IMR-90 (cell line): Measurements from ENCODE around the gene NXN. TPM values are rescaled to one million over a fixed set of nuclear protein-coding genes. Genes with fewer than 3 reads are reported as not detected.
A peak's percentile ranks its signal among the peaks of the same experiment; 100 is the strongest.
"Not testable (repeated sequence)": the region's sequence is repeated elsewhere in the genome, so short reads cannot be mapped to it uniquely, and the experiment has no call there.

Source experiments
- ATAC-seq: fragments of 200-7000 bp; cut with Tn5 transposase; 2 replicates; pipeline ENCODE4 v1.9.1; 2020; ENCODE audit warnings: low read depth, mild to moderate bottlenecking, moderate library complexity
- BruUV-seq: library from RNA; stranded (reverse); fragments of 400-500 nt; replicated peaks from 2 replicates; lab custom pipeline; 2021; lab: Mats Ljungman, UMichigan
- CTCF ChIA-PET: fragments of 300-600 bp; formaldehyde crosslinking; extraction: SDS; loops from one replicate; lab custom pipeline; 2021; ENCODE audit warnings: antibody characterized with exemption; lab: Yijun Ruan, JAX
- POLR2A ChIA-PET: fragments of 300-600 bp; sonication (Branson Sonifier 250); formaldehyde crosslinking; loops from one replicate; lab custom pipeline; 2022; ENCODE audit warnings: antibody characterized with exemption; ENCODE audit not compliant: unreplicated experiment; lab: Charles Lee
- DNase-seq: peaks from one replicate; pipeline ENCODE4 v3.0.0; 2013
- H2AFZ ChIP-seq: replicated peaks from 2 replicates; pipeline ENCODE3; 2013; ENCODE audit warnings: low read length, mild to moderate bottlenecking; ENCODE audit not compliant: poor library complexity
- H2AK5ac ChIP-seq: 2 replicates; pipeline ENCODE4 v1.6.1; 2013; ENCODE audit warnings: low read depth, low read length, inconsistent platforms
- H2AK9ac ChIP-seq: replicated peaks from 2 replicates; pipeline ENCODE3; 2013; ENCODE audit warnings: mild to moderate bottlenecking, low read depth, low read length, moderate library complexity; ENCODE audit not compliant: poor library complexity
- H2BK120ac ChIP-seq: 2 replicates; pipeline ENCODE4 v1.6.1; 2013; ENCODE audit warnings: low read depth, low read length, inconsistent platforms
- H2BK15ac ChIP-seq: 3 replicates; pipeline ENCODE4 v1.6.1; 2013; ENCODE audit warnings: low read depth, low read length, inconsistent platforms
- H2BK20ac ChIP-seq: 2 replicates; pipeline ENCODE4 v1.6.1; 2013; ENCODE audit warnings: low read depth, mild to moderate bottlenecking, inconsistent platforms, low read length, moderate library complexity
- H2BK5ac ChIP-seq: 2 replicates; pipeline ENCODE4 v1.6.1; 2013; ENCODE audit warnings: mild to moderate bottlenecking, low read depth, low read length, inconsistent platforms; ENCODE audit not compliant: poor library complexity, severe bottlenecking
- H3K14ac ChIP-seq: replicated peaks from 2 replicates; pipeline ENCODE4 v1.6.1; 2013; ENCODE audit warnings: low read depth, low read length, inconsistent platforms
- H3K18ac ChIP-seq: 2 replicates; pipeline ENCODE4 v1.6.1; 2013; ENCODE audit warnings: low read depth, low read length, control low read depth
- H3K23ac ChIP-seq: 2 replicates; pipeline ENCODE4 v1.6.1; 2013; ENCODE audit warnings: low read depth, low read length, inconsistent platforms
- H3K27ac ChIP-seq: 2 replicates; pipeline ENCODE4 v1.5.1; 2013; ENCODE audit warnings: mild to moderate bottlenecking, control low read depth, low read length; ENCODE audit not compliant: insufficient read depth
- H3K27me3 ChIP-seq: 2 replicates; pipeline ENCODE4 v1.6.1; 2013; ENCODE audit warnings: low read length; ENCODE audit not compliant: control insufficient read depth, insufficient read depth
- H3K36me3 ChIP-seq: 2 replicates; pipeline ENCODE4 v1.6.1; 2013; ENCODE audit warnings: low read length, mixed read lengths; ENCODE audit not compliant: control insufficient read depth, insufficient read depth
- H3K4ac ChIP-seq: 2 replicates; pipeline ENCODE4 v1.6.1; 2013; ENCODE audit warnings: low read depth, low read length, inconsistent platforms
- H3K4me1 ChIP-seq: 2 replicates; pipeline ENCODE4 v1.6.1; 2013; ENCODE audit warnings: low read length, mixed read lengths; ENCODE audit not compliant: control insufficient read depth, insufficient read depth
- H3K4me2 ChIP-seq: 2 replicates; pipeline ENCODE4 v1.6.1; 2013; ENCODE audit warnings: low read depth, mild to moderate bottlenecking, control low read depth, low read length, moderate library complexity
- H3K4me3 ChIP-seq: 2 replicates; pipeline ENCODE4 v1.5.1; 2013; ENCODE audit warnings: low read depth, mild to moderate bottlenecking, control low read depth, low read length, moderate library complexity; ENCODE audit not compliant: insufficient read depth
- H3K56ac ChIP-seq: 2 replicates; pipeline ENCODE4 v1.6.1; 2013; ENCODE audit warnings: low read length, inconsistent platforms; ENCODE audit not compliant: insufficient read depth; ENCODE audit errors: extremely low read depth
- H3K79me1 ChIP-seq, 2 experiments: 2 replicates each; pipeline ENCODE4 v1.6.1; 2013; ENCODE audit warnings: low read length in 2 of 2, inconsistent platforms in 1 of 2, low read depth in 1 of 2
- H3K9ac ChIP-seq: 2 replicates; pipeline ENCODE4 v1.6.1; 2013; ENCODE audit warnings: low read depth, low read length, control low read depth
- H3K9me1 ChIP-seq: 2 replicates; pipeline ENCODE4 v1.6.1; 2013; ENCODE audit warnings: low read length, inconsistent platforms; ENCODE audit not compliant: insufficient read depth
- H3K9me3 ChIP-seq: 2 replicates; pipeline ENCODE4 v1.6.1; 2013; ENCODE audit warnings: low read length; ENCODE audit not compliant: control insufficient read depth, insufficient read depth
- H4K20me1 ChIP-seq: 2 replicates; pipeline ENCODE4 v1.6.1; 2013; ENCODE audit warnings: low read length, inconsistent platforms; ENCODE audit not compliant: insufficient read depth
- H4K5ac ChIP-seq: 2 replicates; pipeline ENCODE4 v1.6.1; 2013; ENCODE audit warnings: mild to moderate bottlenecking, low read depth, low read length, control low read depth
- H4K8ac ChIP-seq, 2 experiments: 2 replicates each; pipeline ENCODE4 v1.6.1; 2013; ENCODE audit warnings: low read depth in 2 of 2, low read length in 2 of 2, control low read depth in 1 of 2, inconsistent platforms in 1 of 2
- H4K91ac ChIP-seq: 2 replicates; pipeline ENCODE4 v1.6.1; 2013; ENCODE audit warnings: low read depth, low read length, inconsistent platforms; ENCODE audit not compliant: insufficient read depth
- CEBPB ChIP-seq: IDR thresholded peaks from 2 replicates; pipeline ENCODE4 v1.6.1; 2012; ENCODE audit warnings: low read depth, low read length, improper control_type of control experiment
- FOS ChIP-seq: fragments of 150-350 bp; IDR thresholded peaks from 2 replicates; pipeline ENCODE4 v1.6.1; 2016; ENCODE audit warnings: low read depth, low read length
- NFE2L2 ChIP-seq: fragments of 150-350 bp; IDR thresholded peaks from 2 replicates; pipeline ENCODE4 v1.6.1; 2016; ENCODE audit warnings: low read depth, mild to moderate bottlenecking, low read length
- WGBS, 2 experiments: methylation state at CpG; one replicate each; pipeline versions ENCODE4 v1.1.5 to v1.1.7; 2013; ENCODE audit warnings: missing lambda C conversion rate in 2 of 2; ENCODE audit not compliant: insufficient read length in 1 of 2; ENCODE audit errors: extremely low coverage in 2 of 2; 5-methylcytosine and 5-hydroxymethylcytosine counted together
- dilution Hi-C: fragments of 300-500 bp; cut with HindIII; formaldehyde crosslinking; loops from one replicate; pipeline ENCODE4 v1.14.3; 2018; ENCODE audit warnings: low sequenced_read_pairs; ENCODE audit not compliant: unreplicated experiment
- in situ Hi-C: fragments of 300-500 bp; cut with MboI; formaldehyde crosslinking; loops from 3 replicates; pipeline ENCODE4 v1.14.3; 2019; ENCODE audit warnings: low sequenced_read_pairs, inconsistent platforms, mixed read lengths
- intact Hi-C: fragments of 100-400 bp; cut with micrococcal nuclease; formaldehyde crosslinking; loops from 2 replicates; pipeline ENCODE4 v1.10.0; 2022
- polyA plus RNA-seq, 3 experiments: library from polyadenylated mRNA; depleted of rRNA; stranded (reverse); fragments of >200 nt; gene quantifications; 2 replicates each; pipeline ENCODE4 v1.2.3, GENCODE V29; 2012; ENCODE audit warnings: low replicate concordance in 1 of 3
- total RNA-seq: library from RNA; depleted of rRNA; stranded (reverse); fragments of >200 nt; gene quantifications from 2 replicates; pipeline ENCODE4 v1.2.3, GENCODE V29; 2012
- TF ChIP-seq, protein P1 (sequence below): fragments of 150-350 bp; IDR thresholded peaks from 2 replicates; pipeline ENCODE4 v1.6.1; 2017; ENCODE audit warnings: mild to moderate bottlenecking, antibody characterized with exemption, low read length, low read depth
- TF ChIP-seq, protein P2 (sequence below): conservative IDR thresholded peaks from 2 replicates; pipeline ENCODE4 v1.5.1; 2012; ENCODE audit warnings: mild to moderate bottlenecking, low read depth, low read length, improper control_type of control experiment

NXN gene
- total and polyA plus RNA-seq, 2 of the 4 experiments (the other 2 are of a cell fraction): 52.5 to 116 TPM

DNA sequence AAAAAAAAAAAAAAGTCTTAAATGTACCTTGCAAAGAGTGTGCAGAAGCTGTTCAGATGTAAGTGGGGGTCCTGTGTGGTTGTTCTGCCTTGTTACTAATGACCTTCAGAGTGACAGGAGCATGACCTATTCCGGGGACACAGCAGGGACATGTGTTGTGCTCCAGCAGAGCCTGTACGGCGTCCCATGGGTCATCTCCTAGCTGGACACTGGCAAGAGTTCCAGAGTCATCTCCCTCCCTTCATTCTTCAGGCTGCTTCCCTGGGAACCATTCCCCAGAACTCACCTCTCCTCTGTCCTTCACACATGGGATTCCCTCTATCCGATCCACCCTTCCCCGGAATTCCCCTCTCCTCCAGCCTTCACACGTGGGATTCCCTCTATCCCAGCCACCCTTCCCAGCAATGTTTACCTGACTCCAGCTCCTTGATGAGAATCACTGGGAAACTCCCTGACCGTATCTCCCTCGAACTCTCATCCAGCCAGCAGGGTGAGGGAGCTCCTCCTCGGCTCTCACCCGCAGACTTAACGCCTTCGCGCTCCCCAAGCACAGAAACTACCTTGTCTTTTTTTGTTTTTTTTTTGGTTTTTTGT is 111.6 kb downstream of the NXN start:
- Histone ChIP-seq H3K4me3 (no peak overlapping the region), H2AK5ac (no peak overlapping the region), H3K79me1 (peaks cover 41 to 66% of the 10 kb centered on the region in 2 experiments), H3K4ac (no peak overlapping the region), H3K9me1 (peaks cover 26% of the 10 kb centered on the region), H3K9me3 (no peaks in the 10 kb centered on the region), H3K27ac (no peak overlapping the region), H3K14ac (no peak overlapping the region), H3K23ac (no peak overlapping the region), H3K56ac (no peak overlapping the region), H3K27me3 (no peaks in the 10 kb centered on the region), H2BK5ac (no peak overlapping the region), H3K18ac (no peak overlapping the region), H3K4me2 (no peak overlapping the region), H2BK15ac (no peak overlapping the region), H4K5ac (no peak overlapping the region; the same call in 1 of the 2 replicates), H3K4me1 (peaks cover 20% of the 10 kb centered on the region), H4K8ac (no peak overlapping the region), H2AK9ac (no peak overlapping the region), H2BK120ac (no peak overlapping the region), H3K36me3 (peaks cover 14% of the 10 kb centered on the region), H4K91ac (no peak overlapping the region), H4K20me1 (peaks cover 72% of the 10 kb centered on the region), H3K9ac (no peak overlapping the region), H2AFZ (no peak overlapping the region), H2BK20ac (no peak overlapping the region)
- in situ Hi-C loops (no loop called here), dilution Hi-C loops (no loop called here), intact Hi-C loops (loop anchor here (2.0 kb wide), 1 partner anchor 61 kb away; no protein-coding TSS in a partner anchor)
- 100% methylated on average over 3 of the region's 13 CpGs; no CpG with 5 or more reads in 1 of the 2 experiments for WGBS, 2 experiments
- ChIA-PET POLR2A (no interaction called here), CTCF (interaction anchor here (1.5 kb wide), 1 partner anchor 9 kb away, joined by 3 read pairs; no protein-coding TSS in a partner anchor)
- no peak for TF ChIP-seq CEBPB
- TF ChIP-seq, protein P1, sequence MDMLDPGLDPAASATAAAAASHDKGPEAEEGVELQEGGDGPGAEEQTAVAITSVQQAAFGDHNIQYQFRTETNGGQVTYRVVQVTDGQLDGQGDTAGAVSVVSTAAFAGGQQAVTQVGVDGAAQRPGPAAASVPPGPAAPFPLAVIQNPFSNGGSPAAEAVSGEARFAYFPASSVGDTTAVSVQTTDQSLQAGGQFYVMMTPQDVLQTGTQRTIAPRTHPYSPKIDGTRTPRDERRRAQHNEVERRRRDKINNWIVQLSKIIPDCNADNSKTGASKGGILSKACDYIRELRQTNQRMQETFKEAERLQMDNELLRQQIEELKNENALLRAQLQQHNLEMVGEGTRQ: no peak
- TF ChIP-seq NFE2L2: no peak
- TF ChIP-seq, protein P2, sequence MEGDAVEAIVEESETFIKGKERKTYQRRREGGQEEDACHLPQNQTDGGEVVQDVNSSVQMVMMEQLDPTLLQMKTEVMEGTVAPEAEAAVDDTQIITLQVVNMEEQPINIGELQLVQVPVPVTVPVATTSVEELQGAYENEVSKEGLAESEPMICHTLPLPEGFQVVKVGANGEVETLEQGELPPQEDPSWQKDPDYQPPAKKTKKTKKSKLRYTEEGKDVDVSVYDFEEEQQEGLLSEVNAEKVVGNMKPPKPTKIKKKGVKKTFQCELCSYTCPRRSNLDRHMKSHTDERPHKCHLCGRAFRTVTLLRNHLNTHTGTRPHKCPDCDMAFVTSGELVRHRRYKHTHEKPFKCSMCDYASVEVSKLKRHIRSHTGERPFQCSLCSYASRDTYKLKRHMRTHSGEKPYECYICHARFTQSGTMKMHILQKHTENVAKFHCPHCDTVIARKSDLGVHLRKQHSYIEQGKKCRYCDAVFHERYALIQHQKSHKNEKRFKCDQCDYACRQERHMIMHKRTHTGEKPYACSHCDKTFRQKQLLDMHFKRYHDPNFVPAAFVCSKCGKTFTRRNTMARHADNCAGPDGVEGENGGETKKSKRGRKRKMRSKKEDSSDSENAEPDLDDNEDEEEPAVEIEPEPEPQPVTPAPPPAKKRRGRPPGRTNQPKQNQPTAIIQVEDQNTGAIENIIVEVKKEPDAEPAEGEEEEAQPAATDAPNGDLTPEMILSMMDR: no peak
- TF ChIP-seq FOS: no peak
- DNase-seq: peak; percentile 22
- ATAC-seq: no peak
- no TSS peak for BruUV-seq

- H3K27me3 ChIP-seq, H3K4me3 ChIP-seq, H3K56ac ChIP-seq, H3K4ac ChIP-seq, H4K8ac ChIP-seq, H3K9ac ChIP-seq, H3K4me2 ChIP-seq, DNase-seq, H2BK15ac ChIP-seq, POLR2A ChIA-PET, H2AK5ac ChIP-seq, H2AK9ac ChIP-seq, intact Hi-C loops, H3K14ac ChIP-seq, H2AFZ ChIP-seq, H2BK5ac ChIP-seq, H4K91ac ChIP-seq, BruUV-seq, H3K27ac ChIP-seq, in situ Hi-C loops, H3K18ac ChIP-seq, dilution Hi-C loops, ATAC-seq, H3K23ac ChIP-seq, H2BK20ac ChIP-seq, H4K5ac ChIP-seq, H2BK120ac ChIP-seq, H3K9me3 ChIP-seq: not testable (repeated sequence)
- peaks cover 25% of the 10 kb centered on the region for H3K9me1 ChIP-seq
- H4K20me1 ChIP-seq: peaks cover 72% of the 10 kb centered on the region
- H3K4me1 ChIP-seq: peaks cover 20% of the 10 kb centered on the region
- CTCF ChIA-PET: interaction anchor here (0.6 to 1.5 kb wide), 2 partner anchors 10 to 195 kb away, joined by 3 read pairs; no protein-coding TSS in a partner anchor
- peaks cover 17% of the 10 kb centered on the region for H3K36me3 ChIP-seq
- H3K79me1 ChIP-seq: peaks cover 45 to 70% of the 10 kb centered on the region in 2 experiments
- WGBS, 2 experiments: 63% methylated on average over 1 of the region's 10 CpGs; no CpG with 5 or more reads in 1 of the 2 experiments
Measured at GRCh38 chr17:867238-867637, 112.3 kb downstream of the NXN start.
